GM12874 (cell line): ENCODE data around the gene TSPAN4.

Experiments
- CTCF ChIP-seq: IDR thresholded peaks from 2 replicates; pipeline ENCODE4 v1.5.1; 2011; ENCODE audit warnings: low read depth, mild to moderate bottlenecking, control low read depth, low read length, moderate library complexity; ENCODE audit not compliant: insufficient read depth

The TSPAN4 gene

GRCh38 chr11:898540-899190 is 56.0 kb downstream of the TSPAN4 start:
- no peak for TF ChIP-seq CTCF

GRCh38 chr11:899724-900123 is 57.1 kb downstream of the TSPAN4 start:
- no peak for TF ChIP-seq CTCF

- no peak for TF ChIP-seq CTCF
These were observed 57.9 kb downstream of the TSPAN4 start for GRCh38 chr11:900545-900944.

GRCh38 chr11:901452-902061 is 58.9 kb downstream of the TSPAN4 start:
- TF ChIP-seq CTCF = no peak

GRCh38 chr11:904380-904779 is 61.7 kb downstream of the TSPAN4 start:
- TF ChIP-seq CTCF = no peak

GRCh38 chr11:905952-906351 is 63.3 kb downstream of the TSPAN4 start:
- TF ChIP-seq CTCF = no peak

- no peak for TF ChIP-seq CTCF
These were observed 65.0 kb downstream of the TSPAN4 start for GRCh38 chr11:907668-908067.
